Measurements from ENCODE around the gene CIROP. TPM values are rescaled to one million over a fixed set of nuclear protein-coding genes. Genes with fewer than 3 reads are reported as not detected.

The CIROP gene
- total and polyA plus RNA-seq, 2 donors (not counting 1 experiment from before 2014, with no cell fraction given) = not detected

DNA sequence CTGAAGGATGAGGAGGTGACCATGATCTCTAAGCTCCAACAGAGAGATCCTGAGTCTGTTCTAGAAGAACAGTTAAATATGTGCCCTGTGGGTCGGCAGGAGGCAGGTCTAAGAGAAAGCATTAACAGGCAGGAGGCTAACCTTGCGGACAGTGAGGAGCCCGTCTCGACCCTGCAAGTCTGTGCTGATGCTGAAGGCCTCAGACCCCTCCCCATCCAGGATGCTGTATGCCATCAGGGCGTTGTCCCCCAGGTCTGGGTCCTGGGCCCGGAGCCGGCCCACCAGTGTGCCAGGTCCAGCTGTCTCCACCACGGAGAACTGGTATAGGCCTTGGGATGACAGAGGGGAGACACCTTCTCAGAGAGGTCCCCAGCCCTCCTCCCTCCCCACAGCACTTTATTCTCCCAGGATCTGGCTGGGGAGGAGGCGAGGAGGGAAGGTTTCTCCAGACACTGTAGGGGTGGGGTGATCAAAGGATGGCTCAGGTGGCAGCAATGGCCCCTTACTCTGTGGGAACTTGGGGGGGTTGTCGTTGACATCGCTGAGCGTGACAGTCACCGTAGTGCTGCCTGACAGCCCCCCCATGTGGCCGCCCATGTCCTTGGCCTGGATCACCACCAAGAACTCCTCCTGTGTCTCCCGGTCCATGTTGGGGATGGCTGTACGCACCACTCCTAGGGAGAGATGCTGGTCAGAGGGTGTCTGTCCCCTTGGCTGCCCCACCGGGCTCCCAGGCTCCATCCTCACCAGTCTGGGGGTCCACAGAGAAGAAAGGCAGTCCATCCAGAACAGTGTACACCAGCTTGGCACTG lies 50.6 kb downstream of the CIROP start:
- Histone ChIP-seq H2AFZ (ENCODE audit: insufficient read depth, low read depth, low read length, poor library complexity, severe bottlenecking) (no peak overlapping the region), H3K9me3 (ENCODE audit: control extremely low read depth in 1 of 3, control insufficient read depth in 2 of 3, insufficient read depth in 1 of 3, low read length in 2 of 3) (no peaks in the 10 kb centered on the region), H3K9ac (ENCODE audit: low read length) (no peak overlapping the region), H3K4me3 (ENCODE audit: control extremely low read depth in 1 of 5, extremely low read depth in 1 of 5, insufficient read depth in 1 of 5, low read depth in 2 of 5, low read length in 4 of 5) (no peak overlapping the region), H3K36me3 (replicated peaks in 1 of 2; ENCODE audit: control extremely low read depth in 1 of 2, control insufficient read depth in 1 of 2, extremely low read depth in 1 of 2, insufficient read depth in 2 of 2, low read length in 1 of 2) (peaks cover 0 to 12% of the 10 kb centered on the region in 2 experiments), H3K4me2 (replicated peaks; ENCODE audit: low read depth, low read length, poor library complexity, severe bottlenecking) (no peak overlapping the region), H4K20me1 (ENCODE audit: control insufficient read depth, insufficient read depth, low read length, poor library complexity, severe bottlenecking) (peaks cover 5% of the 10 kb centered on the region), H3K27me3 (replicated peaks in 1 of 4; ENCODE audit: control extremely low read depth in 1 of 4, control insufficient read depth in 3 of 4, insufficient read depth in 4 of 4, low read length in 3 of 4) (peaks cover 0 to 6% (median 0%) of the 10 kb centered on the region in 4 experiments), H3K4me1 (ENCODE audit: control insufficient read depth in 2 of 2, insufficient read depth in 2 of 2, low read length in 2 of 2) (peaks cover 10 to 21% of the 10 kb centered on the region in 2 donors), H3K27ac (ENCODE audit: low read length in 2 of 2) (no peak overlapping the region), H3K79me2 (ENCODE audit: control insufficient read depth, insufficient read depth, low read length) (no peaks in the 10 kb centered on the region)
- Mint-ChIP-seq H3K27me3 (no peaks in the 10 kb centered on the region), H3K9me3 (ENCODE audit: insufficient read depth) (no peaks in the 10 kb centered on the region), H3K4me3 (no peak overlapping the region), H3K4me1 (peaks cover 18% of the 10 kb centered on the region), H3K27ac (no peak overlapping the region)
- WGBS (ENCODE audit: insufficient coverage) = 85% methylated on average over 14 of the region's 17 CpGs
- intact Hi-C loops (cut with micrococcal nuclease) = loop anchor here (10.0 kb wide), 2 partner anchors 669 to 749 kb away; no protein-coding TSS in a partner anchor
- ChIA-PET POLR2A (interaction anchor here (0.7 to 0.8 kb wide), 2 partner anchors 30 to 68 kb away, joined by 3 to 6 read pairs; no protein-coding TSS in a partner anchor), CTCF (interaction anchor here (0.8 to 19.1 kb wide), 5 partner anchors 21 to 464 kb away, joined by 3 to 1134 read pairs (median 4); partner anchors contain the start of gene AJUBA)
- TF ChIP-seq, protein P1, sequence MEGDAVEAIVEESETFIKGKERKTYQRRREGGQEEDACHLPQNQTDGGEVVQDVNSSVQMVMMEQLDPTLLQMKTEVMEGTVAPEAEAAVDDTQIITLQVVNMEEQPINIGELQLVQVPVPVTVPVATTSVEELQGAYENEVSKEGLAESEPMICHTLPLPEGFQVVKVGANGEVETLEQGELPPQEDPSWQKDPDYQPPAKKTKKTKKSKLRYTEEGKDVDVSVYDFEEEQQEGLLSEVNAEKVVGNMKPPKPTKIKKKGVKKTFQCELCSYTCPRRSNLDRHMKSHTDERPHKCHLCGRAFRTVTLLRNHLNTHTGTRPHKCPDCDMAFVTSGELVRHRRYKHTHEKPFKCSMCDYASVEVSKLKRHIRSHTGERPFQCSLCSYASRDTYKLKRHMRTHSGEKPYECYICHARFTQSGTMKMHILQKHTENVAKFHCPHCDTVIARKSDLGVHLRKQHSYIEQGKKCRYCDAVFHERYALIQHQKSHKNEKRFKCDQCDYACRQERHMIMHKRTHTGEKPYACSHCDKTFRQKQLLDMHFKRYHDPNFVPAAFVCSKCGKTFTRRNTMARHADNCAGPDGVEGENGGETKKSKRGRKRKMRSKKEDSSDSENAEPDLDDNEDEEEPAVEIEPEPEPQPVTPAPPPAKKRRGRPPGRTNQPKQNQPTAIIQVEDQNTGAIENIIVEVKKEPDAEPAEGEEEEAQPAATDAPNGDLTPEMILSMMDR (IDR thresholded peaks at IDR 0.05) = no peak
- TF ChIP-seq EZH2 (IDR thresholded peaks at IDR 0.05; ENCODE audit: borderline replicate concordance, insufficient read depth, low read depth, low read length, poor library complexity, severe bottlenecking) = no peak
- ATAC-seq (ENCODE audit: low read depth) (no peak), DNase-seq (no peak)

DNA sequence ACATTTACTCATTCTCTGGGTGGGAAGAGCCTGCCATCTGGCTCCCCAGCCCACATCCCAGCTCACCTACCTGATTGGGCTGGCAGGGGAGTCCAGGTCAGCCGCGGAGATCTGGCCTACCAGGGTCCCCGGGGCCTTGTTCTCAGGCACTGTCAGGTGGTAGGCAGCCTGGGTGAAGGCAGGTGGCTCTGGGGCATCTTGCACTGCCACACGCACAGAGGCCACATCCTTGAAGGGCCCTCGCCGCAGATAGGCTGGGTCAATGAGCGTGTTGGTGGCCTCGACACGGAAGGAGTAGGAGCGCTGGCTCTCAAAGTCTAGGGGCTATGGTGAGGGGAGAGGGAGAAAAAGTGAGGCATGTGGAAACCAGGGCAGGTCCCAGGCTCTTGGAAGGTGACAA lies 51.4 kb downstream of the CIROP start:
- TF ChIP-seq, protein P1 (IDR thresholded peaks at IDR 0.05) = no peak
- no peak for TF ChIP-seq EZH2 (IDR thresholded peaks at IDR 0.05; ENCODE audit: borderline replicate concordance, insufficient read depth, low read depth, low read length, poor library complexity, severe bottlenecking)
- intact Hi-C loops (cut with micrococcal nuclease) = loop anchor here (10.0 kb wide), 2 partner anchors 669 to 749 kb away; no protein-coding TSS in a partner anchor
- Mint-ChIP-seq H3K4me3 (no peak overlapping the region), H3K27ac (no peak overlapping the region), H3K4me1 (peaks cover 18% of the 10 kb centered on the region), H3K27me3 (no peaks in the 10 kb centered on the region), H3K9me3 (ENCODE audit: insufficient read depth) (no peaks in the 10 kb centered on the region)
- H3K79me2 ChIP-seq (ENCODE audit: control insufficient read depth, insufficient read depth, low read length) = no peaks in the 10 kb centered on the region
- no peak overlapping the region for H3K4me2 ChIP-seq (replicated peaks; ENCODE audit: low read depth, low read length, poor library complexity, severe bottlenecking)
- H3K36me3 ChIP-seq (replicated peaks in 1 of 2; ENCODE audit: control extremely low read depth in 1 of 2, control insufficient read depth in 1 of 2, extremely low read depth in 1 of 2, insufficient read depth in 2 of 2, low read length in 1 of 2) = peaks cover 0 to 4% of the 10 kb centered on the region in 2 experiments
- no peak overlapping the region for H3K9ac ChIP-seq (ENCODE audit: low read length)
- no peak overlapping the region for H3K27ac ChIP-seq (ENCODE audit: low read length in 2 of 2)
- H4K20me1 ChIP-seq (ENCODE audit: control insufficient read depth, insufficient read depth, low read length, poor library complexity, severe bottlenecking) = peaks cover 5% of the 10 kb centered on the region
- H2AFZ ChIP-seq (ENCODE audit: insufficient read depth, low read depth, low read length, poor library complexity, severe bottlenecking) = no peak overlapping the region
- no peaks in the 10 kb centered on the region for H3K9me3 ChIP-seq (ENCODE audit: control extremely low read depth in 1 of 3, control insufficient read depth in 2 of 3, insufficient read depth in 1 of 3, low read length in 2 of 3)
- no peak for DNase-seq
- ATAC-seq (ENCODE audit: low read depth) = no peak
- H3K4me3 ChIP-seq (ENCODE audit: control extremely low read depth in 1 of 5, extremely low read depth in 1 of 5, insufficient read depth in 1 of 5, low read depth in 2 of 5, low read length in 4 of 5) = no peak overlapping the region
- peaks cover 10 to 21% of the 10 kb centered on the region in 2 donors for H3K4me1 ChIP-seq (ENCODE audit: control insufficient read depth in 2 of 2, insufficient read depth in 2 of 2, low read length in 2 of 2)
- ChIA-PET CTCF (interaction anchor here (0.8 to 19.1 kb wide), 6 partner anchors 21 to 463 kb away, joined by 3 to 1134 read pairs (median 4); partner anchors contain the start of gene AJUBA), POLR2A (no interaction called here)
- H3K27me3 ChIP-seq (replicated peaks in 1 of 4; ENCODE audit: control extremely low read depth in 1 of 4, control insufficient read depth in 3 of 4, insufficient read depth in 4 of 4, low read length in 3 of 4) = peaks cover 0 to 6% (median 0%) of the 10 kb centered on the region in 4 experiments
- 93% methylated on average over 10 of the region's 10 CpGs for WGBS (ENCODE audit: insufficient coverage)
